ENCODE measurements around the gene USP16.
A peak's percentile ranks its signal among the peaks of the same experiment; 100 is the strongest.
"Not testable (repeated sequence)": the region's sequence is repeated elsewhere in the genome, so short reads cannot be mapped to it uniquely, and the experiment has no call there.

USP16 gene

DNA sequence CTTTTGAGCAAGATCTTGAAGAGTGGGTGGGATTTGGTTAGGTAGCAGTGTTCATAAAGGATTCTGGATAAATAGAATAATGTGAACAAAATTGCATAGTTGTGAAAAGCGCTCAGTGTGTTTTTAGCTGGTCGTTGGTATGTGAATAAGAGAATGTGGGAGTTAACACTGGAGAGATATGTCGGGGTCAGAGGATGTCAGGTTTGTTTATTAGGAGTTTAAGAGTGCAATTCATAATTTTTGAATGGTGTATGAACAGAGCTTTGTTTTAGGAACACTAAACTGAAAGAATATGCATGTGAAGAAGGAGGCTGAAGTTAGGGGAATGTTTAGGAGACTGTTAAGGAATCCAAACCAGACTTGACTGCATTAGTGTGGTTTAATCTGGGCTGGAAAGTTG is 9.4 kb downstream of the USP16 start:
- DNase-seq (ENCODE audit: low spot score): no peak

DNA sequence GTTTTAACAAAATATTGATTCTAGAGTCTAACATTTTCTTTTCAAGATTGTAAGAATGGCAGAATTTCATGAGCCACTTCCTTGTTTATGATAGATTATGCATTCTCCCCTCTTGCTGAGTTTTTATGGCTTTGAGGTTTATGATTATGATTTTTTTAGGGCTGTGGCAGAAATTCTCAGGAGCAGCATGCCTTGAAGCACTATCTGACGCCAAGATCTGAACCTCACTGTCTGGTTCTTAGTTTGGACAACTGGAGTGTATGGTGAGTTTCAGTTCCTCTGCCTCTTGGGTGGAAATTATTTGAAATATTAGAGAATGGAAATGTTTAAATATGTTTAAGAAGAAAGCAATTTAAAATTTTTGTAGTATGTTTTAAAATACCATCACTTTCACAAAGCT is 10.2 kb downstream of the USP16 start:
- no peak for DNase-seq (ENCODE audit: low spot score)

GRCh38 chr21:29052224-29052623 is 27.8 kb downstream of the USP16 start:
- DNase-seq (ENCODE audit: low spot score): no peak

- no peak for DNase-seq (ENCODE audit: low spot score)
Measured at GRCh38 chr21:29053011-29053553, 28.6 kb downstream of the USP16 start.

- no peak for DNase-seq (ENCODE audit: low spot score)
Measured at GRCh38 chr21:29053656-29054055, 29.2 kb downstream of the USP16 start.

- no peak for DNase-seq (ENCODE audit: low spot score)
Measured at GRCh38 chr21:29055080-29055479, 30.6 kb downstream of the USP16 start.

DNA sequence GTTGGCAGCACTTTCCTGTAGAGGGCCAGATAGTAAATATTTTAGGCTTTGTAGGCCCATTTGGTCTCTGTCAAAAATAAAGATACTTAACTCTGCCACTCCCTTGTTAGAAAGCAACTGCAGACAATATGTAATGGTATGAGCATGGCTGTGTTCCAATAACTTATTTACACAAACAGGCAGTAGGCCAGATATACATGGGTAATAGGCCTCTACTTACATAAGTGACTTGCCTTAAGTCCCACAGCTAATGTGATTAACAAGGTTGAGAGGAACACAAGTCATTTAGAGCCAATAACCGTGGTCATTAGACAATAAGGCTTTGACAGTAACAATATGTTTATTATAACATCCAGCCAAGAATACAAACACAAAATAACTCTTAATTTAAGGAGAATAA is 31.5 kb downstream of the USP16 start:
- DNase-seq (ENCODE audit: low spot score): no peak

- no peak for DNase-seq (ENCODE audit: low spot score)
Measured at GRCh38 chr21:29056538-29057050, 32.1 kb downstream of the USP16 start.

GRCh38 chr21:29064850-29065481 is 40.5 kb downstream of the USP16 start:
- DNase-seq (ENCODE audit: low spot score): no peak

- DNase-seq (ENCODE audit: low spot score): no peak
Measured at GRCh38 chr21:29072873-29073221, 48.4 kb downstream of the USP16 start.

DNA sequence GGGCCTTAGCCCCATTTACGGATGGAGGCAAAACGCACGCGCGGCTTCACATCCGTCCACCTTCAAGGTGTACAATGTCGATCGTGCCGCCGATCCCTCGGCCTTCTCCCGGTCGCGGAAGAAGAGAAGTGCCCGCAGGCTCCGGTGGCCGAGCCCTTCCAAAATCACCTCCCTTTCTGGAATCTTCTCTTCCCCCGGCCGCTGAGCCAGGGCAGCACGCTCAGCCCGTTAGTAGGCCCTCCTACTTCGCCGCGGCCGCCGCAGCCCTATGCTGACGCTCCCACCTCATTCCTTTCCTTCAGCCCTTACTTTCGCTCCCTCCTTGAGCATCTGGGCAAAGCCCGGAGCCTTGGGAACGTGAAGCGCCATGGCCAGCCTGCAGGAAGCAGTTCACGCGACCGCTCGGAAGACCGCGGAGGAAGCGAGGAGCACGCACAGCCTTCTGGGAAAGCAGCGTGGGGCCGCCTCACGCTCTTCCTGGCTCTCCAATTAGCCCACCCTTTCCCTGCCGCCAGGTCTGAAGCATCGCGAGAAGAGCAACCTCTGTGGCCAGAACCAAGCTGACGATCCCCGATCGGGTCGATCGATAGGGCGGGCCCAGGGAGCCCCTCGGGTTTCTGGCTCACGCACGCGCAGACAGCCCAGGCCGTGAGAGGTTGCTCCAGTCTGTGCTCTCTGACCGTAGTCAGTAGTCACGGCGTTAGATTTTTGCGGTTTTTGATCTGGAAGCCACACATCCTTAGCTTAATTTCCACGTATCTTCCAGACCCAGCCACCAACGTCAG is 48.9 kb downstream of the USP16 start, which contains the start of gene CCT8:
TSS of gene CCT8 (minus strand) at position 427 of the 785 bp plus-strand sequence. CDS start at position 369, 58 bp downstream.
- DNase-seq (ENCODE audit: low spot score): peak; percentile 100

GRCh38 chr21:29074007-29074376 is 49.5 kb downstream of the USP16 start:
- no peak for DNase-seq (ENCODE audit: low spot score)

DNA sequence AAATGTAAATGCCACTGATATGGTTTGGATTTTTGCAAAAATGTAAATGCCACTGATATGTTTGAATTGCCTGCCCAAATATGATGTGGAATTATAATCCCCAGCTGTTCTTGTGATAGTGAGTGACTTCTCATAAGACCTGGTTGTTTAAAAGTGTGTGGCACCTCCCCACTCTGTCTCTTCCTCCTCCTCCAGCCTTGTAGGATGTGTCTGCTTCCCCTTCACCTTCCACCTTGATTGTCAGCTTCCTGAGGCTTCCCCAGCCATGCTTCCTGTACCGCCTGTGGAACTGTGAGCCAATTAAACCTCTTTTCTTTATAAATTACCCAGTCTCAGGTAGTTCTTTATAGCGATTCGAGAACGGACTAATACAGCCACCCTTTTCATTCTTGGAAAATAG is 50.3 kb downstream of the USP16 start:
- DNase-seq (ENCODE audit: low spot score): no peak

DNA sequence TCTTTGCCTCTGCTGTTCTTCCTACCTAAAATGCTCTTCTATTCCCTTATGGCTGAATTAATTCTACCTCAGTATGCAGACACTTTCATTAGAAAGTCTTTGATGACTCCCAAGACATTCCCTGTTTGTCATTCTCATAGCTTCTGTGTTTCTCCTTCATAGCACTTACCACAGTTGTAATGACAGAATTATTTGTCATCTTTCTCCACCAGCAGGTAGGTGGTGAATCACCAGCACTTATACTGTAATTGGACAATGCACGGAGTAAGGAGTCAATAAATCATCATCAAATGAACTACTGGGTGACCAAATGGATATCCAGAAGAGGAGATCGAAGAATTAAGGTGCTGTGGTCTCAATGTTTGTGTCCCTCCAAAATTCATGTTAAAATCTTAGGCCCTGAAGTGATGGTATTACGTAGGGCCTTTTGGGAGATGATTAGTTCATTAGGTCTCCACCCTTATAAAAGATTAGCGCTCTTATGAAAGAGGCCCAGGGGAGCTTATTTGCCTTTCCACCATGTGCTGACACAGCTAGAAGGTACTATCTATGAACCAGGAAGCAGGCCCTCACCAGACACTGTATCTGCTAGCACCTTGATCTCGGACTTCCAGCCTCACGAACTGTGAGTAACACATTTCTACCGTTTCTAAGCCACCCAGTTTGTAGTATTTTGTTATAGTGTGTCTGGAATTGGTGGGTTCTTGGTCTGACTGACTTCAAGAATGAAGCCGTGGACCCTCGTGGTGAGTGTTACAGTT is 51.4 kb downstream of the USP16 start:
- DNase-seq (ENCODE audit: low spot score): no peak

- DNase-seq (ENCODE audit: low spot score): not testable (repeated sequence)
Measured at GRCh38 chr21:29076731-29077640, 52.5 kb downstream of the USP16 start.

GRCh38 chr21:29077651-29078090 is 53.2 kb downstream of the USP16 start:
- no peak for DNase-seq (ENCODE audit: low spot score)

GRCh38 chr21:29078869-29079767 is 54.6 kb downstream of the USP16 start:
- DNase-seq (ENCODE audit: low spot score): peak; percentile 45

DNA sequence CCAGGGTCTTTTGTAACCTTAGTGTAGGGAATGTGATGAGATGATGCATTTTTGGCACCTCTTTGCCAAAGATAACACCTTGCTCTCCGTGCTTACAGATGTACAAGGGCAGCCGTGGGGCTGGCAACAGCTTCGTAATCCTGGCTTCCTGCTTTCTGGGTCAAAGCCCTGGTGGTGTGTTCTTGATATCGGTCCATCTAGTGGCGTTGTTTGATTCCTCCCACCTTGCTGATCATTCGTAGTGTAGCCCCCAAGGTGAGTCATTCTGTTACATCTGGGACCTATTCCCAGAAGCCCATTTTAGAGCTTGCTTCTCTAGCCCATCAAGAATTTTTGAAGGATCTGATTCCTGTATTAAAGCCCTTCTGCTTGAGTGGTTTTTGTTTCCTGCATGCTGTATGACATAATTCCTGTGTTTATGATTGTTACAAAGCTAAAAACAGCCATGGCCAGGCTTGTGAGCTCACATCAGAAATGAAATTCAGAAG is 56.0 kb downstream of the USP16 start:
- DNase-seq (ENCODE audit: low spot score): no peak

GRCh38 chr21:29082046-29082815 is 57.8 kb downstream of the USP16 start:
- DNase-seq (ENCODE audit: low spot score): no peak
